Measurements from ENCODE around the gene TRPM3.
A peak's percentile ranks its signal among the peaks of the same experiment; 100 is the strongest.
"Not testable (repeated sequence)": the region's sequence is repeated elsewhere in the genome, so short reads cannot be mapped to it uniquely, and the experiment has no call there.

The TRPM3 gene

DNA sequence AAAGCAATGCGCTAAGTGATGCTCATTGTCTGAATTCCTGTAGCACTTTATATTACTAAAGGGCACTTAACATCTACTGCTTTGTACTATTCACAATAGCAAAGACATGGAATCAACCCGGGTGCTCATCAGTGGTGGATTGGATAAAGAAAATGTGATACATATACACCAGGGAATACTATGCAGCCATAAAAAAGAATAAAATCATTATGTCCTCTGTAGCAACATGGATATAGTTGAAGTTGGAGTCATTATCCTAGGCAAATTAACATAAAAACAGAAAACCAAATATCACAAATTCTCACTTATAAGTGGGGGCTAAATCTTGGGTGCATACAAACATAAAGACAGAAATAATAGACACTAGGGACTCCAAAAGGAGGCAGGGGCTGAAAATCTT lies 308.3 kb downstream of the TRPM3 start:
- no peak for DNase-seq

DNA sequence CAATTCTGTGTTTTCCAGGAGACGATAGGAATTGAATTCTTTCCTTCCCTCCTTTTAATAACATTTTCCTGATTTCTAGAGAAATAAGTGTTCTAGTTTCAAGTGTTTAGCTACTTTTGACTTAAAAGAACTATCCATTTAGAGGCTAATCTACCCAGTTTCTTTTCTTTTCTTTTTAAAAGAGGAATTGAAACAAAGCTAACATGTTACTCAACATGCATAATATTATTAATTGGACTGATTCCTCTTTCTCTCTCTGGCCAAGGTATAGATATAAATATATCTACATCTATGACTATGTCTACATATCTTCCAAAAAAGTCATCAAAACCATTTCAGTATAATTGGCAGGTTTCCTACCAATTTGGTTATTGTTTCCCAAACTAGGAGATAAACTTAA lies 309.8 kb downstream of the TRPM3 start:
- DNase-seq: no peak

DNA sequence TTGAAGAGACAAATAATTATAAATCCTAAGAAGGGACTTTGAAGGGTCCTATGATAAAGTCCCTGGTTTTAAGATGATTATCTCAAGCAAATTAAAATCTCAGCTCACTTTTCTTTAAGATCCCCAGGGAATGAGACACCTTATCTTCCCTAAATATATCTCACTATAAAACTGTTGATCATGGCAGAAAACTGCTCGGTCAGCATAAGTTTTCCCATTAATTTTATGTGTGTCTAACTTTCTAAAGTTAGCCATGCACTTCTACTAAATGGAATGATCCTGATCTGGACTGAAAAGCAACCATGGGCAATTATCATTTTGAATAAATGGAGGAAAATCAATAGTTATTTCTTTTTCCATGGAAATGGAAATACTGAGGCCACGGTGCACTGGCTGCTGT lies 314.5 kb downstream of the TRPM3 start:
- no peak for DNase-seq

- DNase-seq: no peak
Observed at GRCh38 chr9:70805949-70806348, 315.5 kb downstream of the TRPM3 start.

DNA sequence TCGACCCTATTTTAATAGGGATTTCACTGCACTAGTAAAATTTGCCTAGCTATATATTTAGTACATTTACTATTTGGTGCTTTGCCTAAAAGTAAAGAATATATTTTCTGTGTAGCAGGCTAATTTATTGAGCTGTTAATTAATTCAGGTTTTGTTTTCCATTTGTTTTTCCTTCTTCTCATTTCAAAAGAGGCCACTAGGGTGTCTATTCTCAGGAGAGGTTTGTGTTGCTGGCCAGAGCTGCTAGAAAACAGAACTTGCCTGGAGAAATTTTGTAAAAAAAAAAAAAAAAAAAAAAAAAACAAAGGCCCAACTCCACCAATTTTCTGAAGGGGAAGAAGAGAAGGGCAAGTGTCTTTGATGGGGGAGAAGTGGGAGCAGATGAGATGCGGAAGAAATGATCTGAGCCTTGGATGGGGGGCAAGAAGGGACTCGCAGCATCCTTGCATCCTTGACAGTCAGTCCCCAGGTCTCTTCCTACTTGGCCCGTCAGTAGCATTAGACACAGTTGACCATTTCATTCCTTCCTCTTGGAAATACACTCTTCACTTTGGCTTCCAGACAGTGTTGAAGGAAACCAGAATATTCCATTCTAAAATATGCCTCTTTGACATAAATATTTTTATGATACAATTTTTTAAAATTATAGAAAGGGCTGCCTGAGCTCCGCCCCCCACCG lies 318.5 kb downstream of the TRPM3 start:
- DNase-seq: no peak

- DNase-seq: no peak
Observed at GRCh38 chr9:70802206-70802605, 319.2 kb downstream of the TRPM3 start.

DNA sequence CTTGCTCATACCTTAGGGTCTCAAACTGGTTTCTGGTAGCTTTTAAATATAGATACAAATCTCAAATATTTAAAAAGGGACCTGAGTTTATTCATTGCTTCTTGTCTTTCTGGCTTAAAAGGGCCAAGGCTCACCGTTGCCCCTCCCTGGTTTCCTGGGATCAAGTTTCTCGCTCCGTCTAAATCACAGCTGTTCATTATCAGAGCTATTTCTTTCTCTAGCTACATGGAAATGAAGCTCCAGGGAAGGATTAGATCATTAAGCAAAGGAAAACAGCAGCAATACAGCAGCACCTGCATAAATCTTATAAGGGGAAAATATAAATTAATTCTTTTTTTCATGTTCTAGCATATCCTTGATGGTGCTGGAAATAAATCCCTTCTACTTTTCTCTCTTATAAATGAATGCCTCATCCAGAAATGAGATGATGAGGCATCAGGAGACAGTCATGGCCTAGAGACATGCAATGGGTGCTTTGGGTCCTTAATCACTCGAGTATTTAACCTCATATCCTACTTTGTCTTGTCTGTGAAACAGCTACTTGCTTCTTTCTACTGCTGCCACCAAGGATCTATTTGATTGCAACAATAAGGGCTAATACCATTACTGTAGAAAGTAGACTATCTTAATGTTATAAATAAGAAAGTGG lies 320.1 kb downstream of the TRPM3 start:
- peak; percentile 65 for DNase-seq

GRCh38 chr9:70798018-70798417 lies 323.4 kb downstream of the TRPM3 start:
- no peak for DNase-seq

GRCh38 chr9:70795841-70796240 lies 325.6 kb downstream of the TRPM3 start:
- no peak for DNase-seq

GRCh38 chr9:70792796-70793195 lies 328.6 kb downstream of the TRPM3 start:
- DNase-seq: no peak

DNA sequence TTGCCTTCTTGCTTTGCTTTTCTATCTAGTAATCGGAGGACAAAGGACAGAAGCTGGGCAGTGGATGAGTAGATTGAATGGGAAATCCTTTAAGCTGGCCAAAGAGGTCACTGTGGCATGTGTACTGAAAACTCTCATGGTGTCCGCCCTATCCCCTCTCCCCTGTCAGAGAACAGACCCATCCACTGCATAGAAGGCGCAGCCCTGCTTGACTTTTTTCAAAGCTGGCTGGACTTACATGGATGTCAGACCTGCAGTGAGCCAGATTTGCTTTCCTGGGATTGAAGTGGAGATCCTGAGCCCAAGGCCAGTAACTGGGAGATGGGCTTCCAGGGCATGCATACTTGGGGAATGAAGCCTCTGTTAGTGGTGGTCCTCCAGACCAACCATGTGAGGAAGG lies 329.5 kb downstream of the TRPM3 start:
- DNase-seq: no peak

DNA sequence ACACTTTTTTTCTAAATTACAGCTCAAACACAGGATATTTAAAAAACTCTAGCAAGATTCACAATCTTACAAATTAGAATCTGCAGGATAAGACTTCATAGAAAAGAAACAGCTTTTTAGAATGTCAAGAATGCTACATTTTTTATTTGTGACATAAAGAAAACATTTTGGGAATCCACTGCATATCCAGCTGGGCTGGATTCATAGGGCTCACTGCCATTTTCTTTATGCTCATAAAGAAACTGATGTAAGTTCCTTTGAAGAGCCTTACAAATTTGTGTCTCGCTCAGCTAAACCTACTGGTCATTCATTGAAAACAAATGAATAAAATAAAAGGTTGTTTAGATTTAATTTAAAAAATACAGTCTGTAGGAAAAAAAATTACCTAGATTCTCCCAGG lies 332.3 kb downstream of the TRPM3 start:
- no peak for DNase-seq

GRCh38 chr9:70784456-70784855 lies 337.0 kb downstream of the TRPM3 start:
- DNase-seq: no peak

DNA sequence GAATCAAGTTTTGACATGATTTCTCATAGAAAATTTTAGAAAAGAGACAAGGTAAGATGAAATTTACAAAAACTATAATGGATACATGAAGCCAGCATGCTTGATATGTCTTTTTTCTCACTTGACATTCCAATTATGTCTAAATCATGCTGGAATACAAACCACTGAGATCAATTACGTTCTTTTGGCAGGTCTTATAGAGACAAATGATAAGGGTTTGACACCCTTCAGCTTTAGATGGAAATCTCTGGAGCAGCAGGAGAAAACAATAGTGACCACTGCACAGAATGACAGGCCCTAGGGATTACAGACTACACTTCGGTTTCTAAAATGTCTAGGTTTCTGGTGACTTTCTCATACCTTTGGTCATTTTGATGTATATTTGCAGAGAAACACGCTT lies 342.9 kb downstream of the TRPM3 start:
- no peak for DNase-seq

DNA sequence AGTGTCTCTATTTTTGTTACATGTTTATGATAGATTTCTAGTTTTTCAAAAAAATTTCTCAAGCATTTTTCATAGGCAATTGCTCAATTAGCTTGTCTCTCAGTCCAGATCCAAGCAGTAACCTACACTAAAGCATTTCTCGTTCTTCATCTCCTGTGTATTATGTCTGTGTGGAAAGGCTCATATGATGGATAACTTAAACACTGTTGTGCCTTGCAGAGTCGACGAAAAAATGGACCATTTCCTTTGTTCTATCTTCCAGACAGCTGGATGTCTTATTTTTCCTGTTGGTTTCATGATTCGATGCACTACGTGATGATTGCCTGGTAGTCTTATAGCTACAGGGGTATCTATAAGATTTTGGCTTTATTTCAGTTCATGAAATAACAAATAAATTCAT lies 347.8 kb downstream of the TRPM3 start:
- no peak for DNase-seq

DNA sequence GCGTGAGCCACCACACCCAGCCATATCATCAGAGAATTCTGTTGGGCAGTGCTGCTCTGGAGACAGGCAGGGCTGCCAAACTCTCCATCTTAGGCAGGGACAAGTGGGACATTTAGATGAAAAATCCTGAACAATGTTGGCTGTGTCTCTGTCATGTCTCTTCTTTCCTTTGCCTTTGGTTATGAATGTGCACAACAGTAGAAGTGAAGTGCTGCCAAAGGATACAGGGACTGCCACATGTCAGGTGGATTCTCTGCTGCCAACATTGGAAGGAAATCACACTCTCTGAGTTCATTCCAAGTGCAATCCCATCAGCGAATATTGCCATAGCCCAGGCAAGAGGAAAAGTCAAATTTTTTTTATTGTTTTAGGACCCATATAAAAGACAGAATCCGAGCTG lies 348.8 kb downstream of the TRPM3 start:
- no peak for DNase-seq

- no peak for DNase-seq
Observed at GRCh38 chr9:70765946-70766345, 355.5 kb downstream of the TRPM3 start.

- DNase-seq: peak; percentile 7
Observed at GRCh38 chr9:70761139-70761670, 360.2 kb downstream of the TRPM3 start.

GRCh38 chr9:70760228-70760627 lies 361.2 kb downstream of the TRPM3 start:
- DNase-seq: no peak

GRCh38 chr9:70753311-70753710 lies 368.1 kb downstream of the TRPM3 start:
- peak; percentile 92 for DNase-seq

- DNase-seq: no peak
Observed at GRCh38 chr9:70749066-70749465, 372.4 kb downstream of the TRPM3 start.

DNA sequence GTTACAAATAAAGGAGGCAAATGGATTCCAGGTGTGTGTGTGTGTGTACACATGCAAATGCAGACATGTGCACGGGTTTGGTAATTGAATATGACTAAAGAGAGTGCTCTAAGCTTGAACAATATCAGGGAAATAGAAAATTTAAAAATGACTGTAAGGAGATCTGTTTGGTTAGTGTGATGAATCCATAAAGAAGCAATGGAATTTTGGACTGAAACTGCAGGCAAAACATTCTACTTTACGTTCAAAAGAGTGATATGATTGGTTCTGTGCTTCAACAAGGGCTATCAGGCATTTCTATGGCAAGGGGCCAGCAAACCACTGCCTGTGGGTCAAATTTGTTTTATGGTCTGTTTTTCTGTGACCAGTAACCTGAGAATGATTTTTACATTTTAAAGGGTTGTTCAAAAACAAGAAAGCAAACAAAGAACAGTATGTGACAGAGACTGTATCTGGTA lies 374.1 kb downstream of the TRPM3 start:
- no peak for DNase-seq

- DNase-seq: no peak
Observed at GRCh38 chr9:70746760-70747159, 374.7 kb downstream of the TRPM3 start.

GRCh38 chr9:70746316-70746715 lies 375.1 kb downstream of the TRPM3 start:
- DNase-seq: no peak

- not testable (repeated sequence) for DNase-seq
Observed at GRCh38 chr9:70724794-70725193, 396.6 kb downstream of the TRPM3 start.
